ENCODE measurements around the gene TGFB3. TPM values are rescaled to one million over a fixed set of nuclear protein-coding genes. Genes with fewer than 3 reads are reported as not detected.
A peak's percentile ranks its signal among the peaks of the same experiment; 100 is the strongest.

TGFB3 gene
- total RNA-seq, 2 donors from 2014 or later = 136 to 140 TPM

DNA sequence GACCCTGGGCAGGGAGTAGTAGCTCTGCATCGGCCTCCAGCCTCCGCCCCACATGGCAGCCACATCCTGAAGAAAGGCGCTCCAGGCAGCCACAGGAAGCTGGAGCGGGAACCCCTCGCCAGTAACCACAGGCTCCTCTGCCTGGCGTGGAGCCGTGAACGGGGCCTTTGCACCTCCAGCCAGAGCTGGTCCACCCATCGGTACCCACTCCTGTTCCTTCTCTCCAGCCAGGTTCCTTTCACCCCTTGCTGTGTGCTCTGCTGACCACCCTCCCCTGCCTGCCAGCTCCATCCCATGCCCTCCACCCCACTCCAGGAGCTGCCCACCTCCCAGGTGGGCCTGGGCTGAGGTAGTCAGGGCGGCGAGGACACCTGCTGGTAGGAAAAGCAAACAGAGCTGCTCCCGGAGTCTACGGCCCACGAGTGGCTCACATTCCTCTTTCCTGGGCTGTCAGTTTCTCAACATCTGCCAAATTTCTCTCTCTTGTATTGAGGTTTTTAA, 2.7 kb downstream of the TGFB3 start:
- Histone ChIP-seq H3K36me3 (no peaks in the 10 kb centered on the region), H3K4me3 (peak overlapping the region; percentile 66 to 74), H3K9me3 (no peaks in the 10 kb centered on the region), H3K4me1 (replicated peaks) (peaks cover 12% of the 10 kb centered on the region), H3K27me3 (replicated peaks; ENCODE audit: insufficient read depth) (no peaks in the 10 kb centered on the region), H3K27ac (peak overlapping the region; percentile 93 to 98)
- intact Hi-C loops (cut with DNase I) = loop anchor here (1.0 to 2.0 kb wide), 2 partner anchors 72 to 185 kb away; no protein-coding TSS in a partner anchor
- WGBS = 32% methylated on average over 14 of the region's 14 CpGs
- TF ChIP-seq, protein P1, sequence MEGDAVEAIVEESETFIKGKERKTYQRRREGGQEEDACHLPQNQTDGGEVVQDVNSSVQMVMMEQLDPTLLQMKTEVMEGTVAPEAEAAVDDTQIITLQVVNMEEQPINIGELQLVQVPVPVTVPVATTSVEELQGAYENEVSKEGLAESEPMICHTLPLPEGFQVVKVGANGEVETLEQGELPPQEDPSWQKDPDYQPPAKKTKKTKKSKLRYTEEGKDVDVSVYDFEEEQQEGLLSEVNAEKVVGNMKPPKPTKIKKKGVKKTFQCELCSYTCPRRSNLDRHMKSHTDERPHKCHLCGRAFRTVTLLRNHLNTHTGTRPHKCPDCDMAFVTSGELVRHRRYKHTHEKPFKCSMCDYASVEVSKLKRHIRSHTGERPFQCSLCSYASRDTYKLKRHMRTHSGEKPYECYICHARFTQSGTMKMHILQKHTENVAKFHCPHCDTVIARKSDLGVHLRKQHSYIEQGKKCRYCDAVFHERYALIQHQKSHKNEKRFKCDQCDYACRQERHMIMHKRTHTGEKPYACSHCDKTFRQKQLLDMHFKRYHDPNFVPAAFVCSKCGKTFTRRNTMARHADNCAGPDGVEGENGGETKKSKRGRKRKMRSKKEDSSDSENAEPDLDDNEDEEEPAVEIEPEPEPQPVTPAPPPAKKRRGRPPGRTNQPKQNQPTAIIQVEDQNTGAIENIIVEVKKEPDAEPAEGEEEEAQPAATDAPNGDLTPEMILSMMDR (IDR thresholded peaks at IDR 0.05) = peak; percentile 58 to 67 (median 62)
- no peak for TF ChIP-seq POLR2A (IDR thresholded peaks at IDR 0.05)
- no peak for DNase-seq (ENCODE audit: low spot score)

DNA sequence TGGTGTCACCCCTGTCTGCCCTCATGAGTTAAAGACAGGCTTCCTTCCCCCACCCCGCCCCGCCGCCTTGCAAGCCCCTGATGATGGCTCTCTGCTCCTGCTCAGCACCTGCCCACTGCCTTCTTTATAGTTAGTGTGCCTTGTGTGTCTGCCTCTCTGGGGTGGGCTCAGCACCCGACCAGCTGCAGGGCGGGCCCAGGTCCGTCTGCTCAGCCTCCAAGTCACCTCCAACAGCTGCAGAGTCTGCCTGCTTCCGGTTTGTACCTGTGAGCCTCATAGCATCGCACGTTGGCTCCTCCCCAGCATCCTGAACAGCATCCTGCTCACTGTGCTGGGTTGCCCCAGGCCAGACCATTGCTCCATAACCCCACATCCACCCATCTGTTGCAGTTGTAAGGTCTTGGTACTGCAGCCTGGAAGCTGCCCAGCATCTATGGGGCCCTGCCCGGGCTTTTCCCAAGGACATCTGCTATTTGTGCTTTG, 3.5 kb downstream of the TGFB3 start:
- Histone ChIP-seq H3K4me1 (replicated peaks) (peaks cover 10% of the 10 kb centered on the region), H3K36me3 (no peaks in the 10 kb centered on the region), H3K27ac (peak overlapping the region; percentile 93 to 98), H3K27me3 (replicated peaks; ENCODE audit: insufficient read depth) (no peaks in the 10 kb centered on the region), H3K4me3 (peak overlapping the region in 1 of 2 donors; percentile 66), H3K9me3 (no peaks in the 10 kb centered on the region)
- WGBS = 68% methylated on average over 6 of the region's 10 CpGs
- intact Hi-C loops (cut with DNase I) = loop anchor here (2.0 kb wide), 1 partner anchor 71 kb away; no protein-coding TSS in a partner anchor
- TF ChIP-seq POLR2A (IDR thresholded peaks at IDR 0.05) (no peak), POLR2AphosphoS5 (IDR thresholded peaks at IDR 0.05) (no peak)
- TF ChIP-seq, protein P1 (IDR thresholded peaks at IDR 0.05) = no peak
- DNase-seq (ENCODE audit: low spot score) = no peak

DNA sequence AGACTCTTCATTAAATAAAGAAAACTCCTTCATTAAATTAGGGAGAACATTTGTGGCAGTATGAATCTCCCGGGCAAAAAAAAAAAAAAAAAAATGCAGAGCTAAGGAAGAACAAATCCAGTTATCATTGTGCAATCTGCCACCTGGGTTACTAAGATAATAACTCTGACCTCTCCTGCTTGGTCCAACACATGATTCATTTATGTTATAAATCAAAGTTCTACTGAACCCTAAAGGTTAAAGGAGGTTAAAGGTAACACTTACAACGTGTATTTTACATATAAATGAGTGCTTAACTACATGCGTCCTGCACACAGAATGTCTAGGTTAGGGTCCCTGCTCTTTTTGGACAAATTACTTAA, 4.2 kb downstream of the TGFB3 start:
- Histone ChIP-seq H3K4me3 (no peak overlapping the region), H3K9me3 (no peaks in the 10 kb centered on the region), H3K27me3 (replicated peaks; ENCODE audit: insufficient read depth) (no peaks in the 10 kb centered on the region), H3K4me1 (replicated peaks) (peaks cover 8% of the 10 kb centered on the region), H3K27ac (peak overlapping the region in 1 of 2 donors; percentile 98), H3K36me3 (no peaks in the 10 kb centered on the region)
- no peak for TF ChIP-seq POLR2A (IDR thresholded peaks at IDR 0.05)
- no peak for TF ChIP-seq POLR2AphosphoS5 (IDR thresholded peaks at IDR 0.05)
- TF ChIP-seq, protein P1 (IDR thresholded peaks at IDR 0.05) = no peak
- no peak for DNase-seq (ENCODE audit: low spot score)
- intact Hi-C loops (cut with DNase I) = no loop called here
- WGBS = 44% methylated on average over 3 of the region's 3 CpGs

DNA sequence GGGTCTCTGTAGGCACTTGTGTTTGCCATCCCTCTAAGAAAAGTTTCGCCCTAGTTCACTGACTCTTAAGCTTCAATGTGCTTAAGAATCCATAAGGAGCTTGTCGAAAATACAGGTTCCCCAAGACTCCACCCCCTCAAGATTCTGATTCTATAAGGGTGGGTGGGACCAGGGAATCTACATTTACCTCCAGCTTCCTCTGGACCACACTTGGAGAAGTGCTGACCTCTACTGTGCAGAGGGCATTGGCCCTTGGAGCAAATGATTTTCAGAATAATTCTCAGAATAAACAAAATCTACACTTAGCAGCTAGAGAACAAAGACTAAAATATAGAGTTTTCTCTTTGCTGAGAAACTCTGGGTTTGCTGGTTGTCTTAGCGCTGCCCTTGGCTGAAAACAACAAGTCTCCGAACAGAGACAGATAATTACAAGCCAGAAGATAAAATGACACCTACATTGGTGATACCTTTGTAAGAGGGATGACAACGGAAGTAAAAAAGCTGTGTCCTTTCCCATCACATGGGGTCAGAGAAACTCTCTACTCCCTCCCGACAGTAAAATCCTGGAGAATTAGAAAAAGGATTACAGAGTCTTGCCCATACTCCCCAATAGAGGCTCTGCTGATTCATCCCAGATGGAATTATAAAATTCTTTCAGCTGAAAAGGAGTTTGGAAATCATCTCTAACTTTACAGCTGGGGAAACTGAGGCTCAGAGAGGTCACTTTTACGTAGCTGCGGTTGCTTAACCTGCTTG, 4.8 kb downstream of the TGFB3 start:
- TF ChIP-seq POLR2A (IDR thresholded peaks at IDR 0.05) = no peak
- TF ChIP-seq, protein P1 (IDR thresholded peaks at IDR 0.05) = no peak
- no peak for TF ChIP-seq POLR2AphosphoS5 (IDR thresholded peaks at IDR 0.05)
- H3K4me3 ChIP-seq = no peak overlapping the region
- no peaks in the 10 kb centered on the region for H3K27me3 ChIP-seq (replicated peaks; ENCODE audit: insufficient read depth)
- no peaks in the 10 kb centered on the region for H3K9me3 ChIP-seq
- peak overlapping the region; percentile 17 to 33 for H3K27ac ChIP-seq
- H3K36me3 ChIP-seq = no peaks in the 10 kb centered on the region
- 63% methylated on average over 8 of the region's 8 CpGs for WGBS
- peaks cover 8% of the 10 kb centered on the region for H3K4me1 ChIP-seq (replicated peaks)
- intact Hi-C loops (cut with DNase I) = no loop called here
- DNase-seq (ENCODE audit: low spot score) = no peak
